ENCODE data around the gene GKAP1. TPM values are rescaled to one million over a fixed set of nuclear protein-coding genes. Genes with fewer than 3 reads are reported as not detected.
"Not testable (repeated sequence)": the region's sequence is repeated elsewhere in the genome, so short reads cannot be mapped to it uniquely, and the experiment has no call there.

The GKAP1 gene
- total RNA-seq = 14.9 TPM

DNA sequence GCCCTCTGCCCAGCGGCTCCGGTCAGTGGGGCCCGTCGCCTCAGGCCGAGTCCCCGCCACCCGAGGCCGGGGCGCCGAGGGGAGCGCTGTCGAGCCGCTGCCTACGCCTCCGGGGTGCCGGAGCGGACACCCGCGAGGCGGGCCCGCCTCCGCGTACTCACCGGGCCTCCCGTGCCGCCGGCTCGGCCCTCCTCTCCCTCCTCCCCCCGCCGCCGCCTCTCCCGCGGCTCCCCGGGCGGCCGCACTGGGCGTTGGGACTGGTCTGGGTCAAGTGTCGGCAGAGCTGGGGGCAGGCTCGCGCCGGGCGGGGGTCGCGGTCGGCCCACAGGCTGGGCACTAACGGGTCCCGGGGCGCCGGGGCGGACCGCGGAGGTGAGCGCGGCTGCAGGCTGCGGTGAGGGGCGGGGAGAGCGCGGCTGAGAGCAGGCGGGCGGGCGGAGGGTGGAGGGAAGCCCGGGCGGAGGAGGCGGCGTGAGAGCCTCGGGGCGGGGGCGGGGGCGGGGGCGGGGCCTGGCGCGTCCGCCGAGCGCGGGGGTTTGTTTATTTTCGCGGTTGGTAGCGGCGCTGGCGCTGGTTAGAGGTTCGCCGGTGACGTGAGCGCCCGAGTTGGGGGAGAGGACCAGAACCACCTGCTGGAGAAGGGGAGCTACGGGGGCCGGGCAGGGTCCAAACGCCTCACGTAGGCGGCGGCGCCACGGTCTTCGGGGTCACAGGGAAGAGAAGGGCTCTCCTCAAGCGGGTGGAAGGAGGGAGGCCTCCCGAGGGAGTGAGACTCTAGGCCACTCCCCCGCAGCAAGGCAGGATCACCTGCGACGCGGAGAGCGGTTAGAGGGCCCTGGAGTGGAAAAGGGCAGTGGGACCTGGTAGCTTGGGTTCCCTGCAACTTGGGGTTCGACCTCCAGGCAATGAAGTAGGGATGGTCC is at the start of gene GKAP1:
Gene GKAP1, minus strand, starts transcription at position 414 of the 923 bp plus-strand sequence. CDS start 11,252 bp downstream, outside the sequence.
- peak; percentile 85 for DNase-seq

GRCh38 chr9:83849895-83850294 is 32.3 kb upstream of the GKAP1 start:
- DNase-seq = not testable (repeated sequence)

GRCh38 chr9:83837070-83837643 is 19.6 kb upstream of the GKAP1 start:
- not testable (repeated sequence) for DNase-seq

GRCh38 chr9:83830426-83831071 is 13.0 kb upstream of the GKAP1 start:
- DNase-seq = not testable (repeated sequence)

DNA sequence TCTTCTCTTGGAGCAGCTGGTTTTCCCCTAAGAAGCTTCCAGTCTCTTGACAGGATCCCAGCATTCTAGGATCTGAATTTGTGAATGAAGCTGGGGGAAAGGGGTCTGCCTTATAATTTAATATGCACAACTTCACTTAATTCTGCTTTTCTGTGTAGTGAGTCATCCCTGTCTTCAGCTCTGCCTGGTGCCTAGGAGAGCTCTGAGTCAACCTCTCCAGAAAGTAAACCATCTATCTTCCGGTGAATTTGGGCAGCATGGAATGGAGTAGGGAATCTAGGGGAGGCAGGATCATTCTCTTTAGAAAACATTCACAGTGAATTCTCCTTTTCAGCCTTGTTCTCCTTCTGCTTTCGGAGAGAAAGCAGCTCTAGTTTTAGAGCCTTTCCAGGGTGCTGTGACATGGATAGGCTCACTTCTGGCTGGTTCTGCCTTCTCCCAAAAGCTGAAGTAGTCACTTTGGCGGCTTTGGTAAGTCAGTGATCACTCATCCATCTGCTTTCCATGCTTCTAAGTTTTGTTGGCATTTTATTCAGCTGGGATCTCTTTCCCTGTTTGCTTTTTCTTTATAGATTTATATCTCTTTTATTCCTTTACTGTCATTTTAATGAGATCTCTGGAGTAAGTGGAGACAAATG is 7.5 kb upstream of the GKAP1 start:
- DNase-seq = not testable (repeated sequence)

DNA sequence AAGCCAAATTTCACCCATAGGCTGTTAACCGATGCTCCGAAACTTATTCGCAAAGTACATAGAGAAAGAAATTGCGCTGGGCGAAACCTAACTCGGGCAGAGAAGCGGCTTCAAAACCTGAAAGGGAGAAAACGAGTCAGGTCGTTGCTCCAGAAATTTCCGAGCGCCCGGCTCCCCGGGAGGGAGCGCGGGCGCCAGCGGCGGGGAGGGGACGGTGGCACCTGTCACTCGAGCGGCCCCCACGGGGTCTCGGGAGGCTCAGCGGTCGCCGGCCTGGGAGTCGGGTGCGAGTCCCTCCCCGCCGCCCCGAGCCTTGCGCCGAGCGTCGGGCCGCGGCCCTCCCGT is 586 bp downstream of the GKAP1 start:
- peak; percentile 34 for DNase-seq

GRCh38 chr9:83815120-83815519 is 2.4 kb downstream of the GKAP1 start:
- not testable (repeated sequence) for DNase-seq

DNA sequence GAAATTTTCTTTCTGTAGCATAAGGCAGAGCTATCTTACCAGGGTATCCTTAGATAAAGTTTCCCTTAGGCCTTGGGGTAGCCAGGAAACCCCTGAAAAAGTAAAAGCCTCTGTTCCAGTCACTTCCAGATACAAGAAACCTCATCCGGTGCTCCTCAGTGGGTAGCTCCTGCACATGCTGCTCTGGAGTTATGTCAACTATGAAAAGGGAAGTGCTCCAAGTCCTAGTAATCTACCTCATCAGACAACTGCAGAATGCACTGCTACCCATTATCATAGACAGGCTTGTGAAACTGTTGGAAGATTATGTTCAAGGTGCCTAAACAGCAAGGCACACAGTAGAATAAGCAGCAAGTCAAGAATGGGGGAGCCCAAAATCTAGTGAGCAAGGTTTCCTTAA is 8.4 kb downstream of the GKAP1 start:
- DNase-seq = not testable (repeated sequence)

DNA sequence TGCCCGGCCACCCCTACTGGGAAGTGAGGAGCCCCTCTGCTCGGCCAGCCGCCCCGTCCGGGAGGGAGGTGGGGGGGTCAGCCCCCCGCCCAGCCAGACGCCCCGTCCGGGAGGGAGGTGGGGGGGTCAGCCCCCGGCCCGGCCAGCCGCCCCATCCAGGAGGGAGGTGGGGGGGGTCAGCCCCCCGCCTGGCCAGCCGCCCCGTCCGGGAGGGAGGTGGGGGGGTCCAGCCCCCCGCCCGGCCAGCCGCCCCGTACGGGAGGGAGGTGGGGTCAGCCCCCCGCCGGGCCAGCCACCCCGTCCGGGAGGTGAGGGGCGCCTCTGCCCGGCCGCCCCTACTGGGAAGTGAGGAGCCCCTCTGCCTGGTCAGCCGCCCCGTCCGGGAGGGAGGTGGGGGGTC is 13.1 kb downstream of the GKAP1 start:
- not testable (repeated sequence) for DNase-seq

GRCh38 chr9:83803941-83804340 is 13.6 kb downstream of the GKAP1 start:
- DNase-seq = not testable (repeated sequence)

GRCh38 chr9:83800236-83801033 is 17.1 kb downstream of the GKAP1 start:
- DNase-seq = no peak

GRCh38 chr9:83794051-83794450 is 23.5 kb downstream of the GKAP1 start:
- no peak for DNase-seq

GRCh38 chr9:83792746-83793145 is 24.8 kb downstream of the GKAP1 start:
- DNase-seq = no peak

DNA sequence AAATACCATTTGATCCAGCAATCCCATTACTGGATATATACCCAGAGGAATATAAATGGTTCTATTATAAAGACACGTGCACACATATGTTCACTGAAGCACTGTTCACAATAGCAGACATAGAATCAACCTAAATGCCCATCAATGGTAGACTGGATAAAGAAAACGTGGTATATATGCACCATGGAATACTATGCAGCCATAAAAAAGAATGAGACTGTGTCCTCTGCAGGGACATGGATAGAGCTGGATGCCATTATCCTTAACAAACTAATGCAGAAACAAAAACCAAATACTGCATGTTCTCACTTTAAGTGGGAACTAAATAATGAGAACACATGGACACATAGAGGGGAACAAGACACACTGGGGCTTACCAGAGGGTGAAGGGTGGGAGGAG is 39.4 kb downstream of the GKAP1 start:
- no peak for DNase-seq

DNA sequence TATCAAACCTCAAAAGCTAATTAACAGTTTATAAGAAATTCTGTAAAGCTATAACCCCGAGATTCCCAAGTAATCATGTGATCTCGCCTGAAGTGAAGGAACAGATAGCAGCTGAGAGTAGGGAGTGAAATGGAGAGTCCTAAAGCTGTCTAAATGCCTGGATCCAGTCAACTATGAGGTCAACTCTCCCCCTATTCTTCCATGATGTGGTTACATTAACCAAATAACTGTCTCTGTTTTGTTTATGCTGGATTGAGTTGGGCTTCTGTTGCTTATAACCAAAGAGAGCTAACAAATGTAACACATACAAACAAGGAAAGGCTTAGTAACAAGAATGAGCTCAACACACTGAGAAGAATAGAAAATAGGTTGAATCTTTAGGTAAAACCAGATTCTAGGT is 41.6 kb downstream of the GKAP1 start:
- DNase-seq = no peak

GRCh38 chr9:83772860-83773259 is 44.7 kb downstream of the GKAP1 start:
- no peak for DNase-seq

DNA sequence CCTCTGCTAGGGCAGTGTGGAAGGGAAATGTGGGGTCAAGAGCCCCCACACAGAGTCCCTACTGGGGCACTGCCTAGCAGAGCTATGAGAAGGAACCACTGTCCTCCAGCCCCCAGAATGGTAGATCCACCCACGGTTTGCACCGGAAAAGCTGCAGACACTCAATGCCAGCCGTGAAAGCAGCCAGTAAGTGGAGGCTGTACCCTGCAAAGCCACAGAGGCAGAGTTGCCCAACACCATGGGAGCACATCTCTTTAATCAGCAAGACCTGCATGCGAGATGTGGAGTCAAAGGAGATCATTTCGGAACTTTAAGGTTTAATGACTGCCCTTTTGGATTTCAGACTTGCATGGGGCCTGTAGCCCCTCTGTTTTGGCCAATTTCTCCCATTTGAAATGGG is 52.2 kb downstream of the GKAP1 start:
- DNase-seq = no peak

DNA sequence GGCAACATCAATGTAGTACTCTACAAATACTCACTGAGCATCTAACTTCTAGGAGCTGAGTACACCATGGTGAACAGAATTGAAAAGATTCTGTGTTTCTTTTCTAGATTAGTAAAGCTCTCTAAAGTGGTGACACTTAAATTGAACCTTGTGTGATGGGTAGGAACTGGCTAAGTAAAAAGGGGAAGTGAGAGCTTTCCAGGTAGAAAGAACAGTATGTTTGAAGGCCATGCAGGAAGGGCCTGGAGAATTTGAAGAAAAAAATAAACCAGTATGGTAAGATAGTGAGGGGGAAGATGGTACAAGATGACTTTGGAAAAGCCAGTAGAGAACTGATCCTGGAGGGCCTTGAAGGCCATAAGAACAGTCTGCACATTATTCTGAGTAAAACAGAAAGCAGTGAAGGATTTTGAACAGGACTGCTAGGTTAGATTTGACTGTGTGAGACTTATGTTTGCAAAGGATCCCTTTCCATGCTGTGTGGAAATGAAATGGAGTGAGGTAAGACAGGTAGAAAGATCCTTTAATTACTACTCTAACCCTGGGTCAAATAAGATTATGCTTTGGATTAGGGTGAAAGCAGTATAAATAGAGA is 63.1 kb downstream of the GKAP1 start:
- no peak for DNase-seq

DNA sequence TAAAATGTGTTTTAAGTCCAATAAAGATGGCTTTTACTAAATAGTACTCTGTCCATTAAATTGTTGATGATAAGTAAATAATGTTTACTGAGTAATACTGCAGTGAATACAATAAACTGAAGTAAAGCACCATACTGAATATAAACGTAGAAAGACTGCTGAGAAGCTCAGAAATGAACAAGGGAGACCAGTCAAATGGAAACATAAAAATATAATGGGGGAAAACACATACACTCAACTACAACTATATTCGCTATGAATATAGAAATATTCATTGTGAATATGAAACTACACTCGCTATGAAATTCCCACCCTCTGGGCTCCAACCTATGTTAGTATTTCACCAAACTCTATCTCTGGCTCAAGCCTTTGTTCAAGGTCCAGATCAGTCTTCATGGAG is 67.9 kb downstream of the GKAP1 start:
- no peak for DNase-seq

DNA sequence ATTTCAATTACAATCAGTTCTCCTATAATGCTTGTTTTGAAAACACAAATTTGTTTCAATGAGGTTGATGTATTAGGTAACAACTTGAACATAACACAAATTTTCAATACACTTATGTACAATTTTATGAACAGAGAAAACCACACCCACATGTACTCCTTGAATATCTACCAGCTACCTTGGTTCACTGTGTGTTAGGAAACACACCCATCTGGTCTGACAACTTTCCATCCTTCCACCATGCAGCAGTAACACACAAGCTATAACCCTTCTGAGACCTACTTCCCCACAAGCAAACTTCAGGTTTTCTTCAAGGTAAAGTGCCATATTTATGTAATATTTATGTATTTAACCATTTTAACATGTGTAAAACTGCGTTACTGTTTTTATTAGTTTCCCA is 73.4 kb downstream of the GKAP1 start:
- DNase-seq = peak; percentile 2

DNA sequence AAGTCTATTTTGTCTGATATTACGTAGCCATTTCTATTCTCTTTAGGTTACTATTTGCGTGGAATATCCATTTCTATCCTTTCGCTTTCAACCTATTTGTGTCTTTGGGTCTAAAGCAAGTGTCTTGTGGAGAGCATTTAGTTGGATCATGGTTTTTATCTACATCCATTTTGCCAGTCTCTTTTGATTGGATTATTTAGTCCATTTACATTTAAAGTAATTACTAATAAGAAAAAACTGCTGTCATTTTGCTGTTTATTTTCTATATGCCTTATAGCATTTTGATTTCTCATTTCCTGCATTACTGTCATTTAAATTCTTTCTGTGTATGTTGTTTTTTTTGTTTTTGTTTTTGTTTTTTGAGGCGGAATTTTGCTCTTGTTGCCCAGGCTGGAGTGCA is 83.8 kb downstream of the GKAP1 start:
- no peak for DNase-seq
